HEK293T (cell line): ENCODE results near the gene FGGY.

Experiments used
- ARNT ChIP-seq: fragments of 450-650 bp; IDR thresholded peaks from 2 replicates; pipeline ENCODE4 v1.6.1; 2017; ENCODE audit warnings: mild to moderate bottlenecking
- ELF4 ChIP-seq: fragments of 450-650 bp; IDR thresholded peaks from 2 replicates; pipeline ENCODE4 v1.6.1; 2017; ENCODE audit warnings: antibody characterized with exemption
- FOXK2 ChIP-seq: fragments of 450-650 bp; IDR thresholded peaks from 2 replicates; pipeline ENCODE4 v1.6.1; 2016; ENCODE audit warnings: mild to moderate bottlenecking
- FOXM1 ChIP-seq: fragments of 450-650 bp; IDR thresholded peaks from 2 replicates; pipeline ENCODE4 v1.6.1; 2017; ENCODE audit warnings: mild to moderate bottlenecking, borderline replicate concordance
- SP1 ChIP-seq: fragments of 450-650 bp; IDR thresholded peaks from 2 replicates; pipeline ENCODE4 v1.6.1; 2017
- SUZ12 ChIP-seq: fragments of 450-650 bp; IDR thresholded peaks from 2 replicates; pipeline ENCODE4 v1.6.1; 2016; ENCODE audit warnings: mild to moderate bottlenecking
- ZNF384 ChIP-seq: fragments of 450-650 bp; IDR thresholded peaks from 2 replicates; pipeline ENCODE4 v1.6.1; 2016

- no peak for TF ChIP-seq ARNT
- TF ChIP-seq ELF4, result no peak
- TF ChIP-seq FOXK2, result no peak
- no peak for TF ChIP-seq SUZ12
- TF ChIP-seq FOXM1, result no peak
- TF ChIP-seq SP1, result no peak
- no peak for TF ChIP-seq ZNF384
Observed at GRCh38 chr1:59605761-59606160, 308.9 kb downstream of the FGGY start.
